WTC11 (cell line): ENCODE results near the gene ADAT2. TPM values are rescaled to one million over a fixed set of nuclear protein-coding genes. Genes with fewer than 3 reads are reported as not detected.

Experiments used
- CDX4 ChIP-seq: fragments of 250-450 bp; sonication (Bioruptor Pico); IDR thresholded peaks from 2 replicates; pipeline ENCODE4 v1.9.0; 2021; ENCODE audit warnings: moderate library complexity, mild to moderate bottlenecking, inconsistent platforms, borderline replicate concordance
- CREM ChIP-seq: sonication (generic); formaldehyde crosslinking; IDR thresholded peaks from 2 replicates; pipeline ENCODE4 v1.8.1; 2022; ENCODE audit warnings: mild to moderate bottlenecking, missing genetic modification reagents, moderate library complexity
- EMX1 ChIP-seq: fragments of 250-450 bp; sonication (Bioruptor Pico); IDR thresholded peaks from 2 replicates; pipeline ENCODE4 v1.8.0; 2021; ENCODE audit warnings: mild to moderate bottlenecking
- ETV6 ChIP-seq: sonication (generic); formaldehyde crosslinking; IDR thresholded peaks from 2 replicates; pipeline ENCODE4 v1.8.1; 2022; ENCODE audit warnings: mild to moderate bottlenecking, missing genetic modification reagents
- FOXK1 ChIP-seq: sonication (generic); formaldehyde crosslinking; IDR thresholded peaks from 2 replicates; pipeline ENCODE4 v1.8.0; 2022; ENCODE audit warnings: mild to moderate bottlenecking, moderate library complexity, missing genetic modification reagents
- FOXP1 ChIP-seq: sonication (generic); formaldehyde crosslinking; IDR thresholded peaks from 2 replicates; pipeline ENCODE4 v1.8.0; 2022; ENCODE audit warnings: missing genetic modification reagents, mild to moderate bottlenecking, moderate library complexity, borderline replicate concordance
- FOXP4 ChIP-seq: sonication (generic); formaldehyde crosslinking; IDR thresholded peaks from 2 replicates; pipeline ENCODE4 v1.8.0; 2022; ENCODE audit warnings: mild to moderate bottlenecking, missing genetic modification reagents
- JAZF1 ChIP-seq: fragments of 250-450 bp; sonication (Bioruptor Pico); IDR thresholded peaks from 2 replicates; pipeline ENCODE4 v1.9.0; 2021; ENCODE audit warnings: moderate library complexity, mild to moderate bottlenecking, inconsistent platforms
- JUN ChIP-seq: sonication (generic); formaldehyde crosslinking; IDR thresholded peaks from 2 replicates; pipeline ENCODE4 v1.8.0; 2023; ENCODE audit warnings: mild to moderate bottlenecking, missing genetic modification reagents
- MYBL2 ChIP-seq: sonication (generic); formaldehyde crosslinking; IDR thresholded peaks from 2 replicates; pipeline ENCODE4 v1.8.1; 2023; ENCODE audit warnings: mild to moderate bottlenecking, moderate library complexity, missing genetic modification reagents
- NFATC4 ChIP-seq: fragments of 250-450 bp; sonication (Bioruptor Pico); IDR thresholded peaks from 2 replicates; pipeline ENCODE4 v1.9.0; 2021; ENCODE audit warnings: mild to moderate bottlenecking
- OVOL2 ChIP-seq: fragments of 250-450 bp; sonication (Bioruptor Pico); IDR thresholded peaks from 2 replicates; pipeline ENCODE4 v1.9.0; 2021; ENCODE audit warnings: mild to moderate bottlenecking, borderline replicate concordance
- PRDM15 ChIP-seq: sonication (generic); formaldehyde crosslinking; IDR thresholded peaks from 2 replicates; pipeline ENCODE4 v1.8.0; 2022; ENCODE audit warnings: missing genetic modification reagents
- SMAD3 ChIP-seq: sonication (generic); formaldehyde crosslinking; IDR thresholded peaks from 2 replicates; pipeline ENCODE4 v1.8.0; 2022; ENCODE audit warnings: missing genetic modification reagents, mild to moderate bottlenecking, borderline replicate concordance
- SP1 ChIP-seq: sonication (generic); formaldehyde crosslinking; conservative IDR thresholded peaks from 2 replicates; pipeline ENCODE4 v1.8.1; 2022; ENCODE audit warnings: missing genetic modification reagents
- ZBTB43 ChIP-seq: sonication (generic); formaldehyde crosslinking; IDR thresholded peaks from 2 replicates; pipeline ENCODE4 v1.8.1; 2023; ENCODE audit warnings: mild to moderate bottlenecking, missing genetic modification reagents
- ZNF423 ChIP-seq: fragments of 250-450 bp; sonication (Bioruptor Pico); IDR thresholded peaks from 2 replicates; pipeline ENCODE4 v2.1.2; 2022; ENCODE audit warnings: mild to moderate bottlenecking, moderate library complexity
- ZSCAN18 ChIP-seq: fragments of 250-450 bp; sonication (Bioruptor Pico); IDR thresholded peaks from 2 replicates; pipeline ENCODE4 v2.1.2; 2022; ENCODE audit warnings: mild to moderate bottlenecking, moderate library complexity
- total RNA-seq: library from RNA; stranded (reverse); gene quantifications from 3 replicates; pipeline ENCODE4 v1.2.3, GENCODE V29; 2021
- TF ChIP-seq, protein P1 (sequence below): sonication (generic); formaldehyde crosslinking; IDR thresholded peaks from 2 replicates; pipeline ENCODE4 v1.8.0; 2023; ENCODE audit warnings: mild to moderate bottlenecking, missing genetic modification reagents
- TF ChIP-seq, protein P2 (sequence below): sonication (generic); formaldehyde crosslinking; IDR thresholded peaks from 2 replicates; pipeline ENCODE4 v1.8.0; 2023; ENCODE audit warnings: missing genetic modification reagents
- TF ChIP-seq, protein P3 (sequence below): sonication (generic); formaldehyde crosslinking; IDR thresholded peaks from 2 replicates; pipeline ENCODE4 v1.8.1; 2023; ENCODE audit warnings: mild to moderate bottlenecking, moderate library complexity, missing genetic modification reagents
- TF ChIP-seq, protein P4 (sequence below): sonication (generic); formaldehyde crosslinking; IDR thresholded peaks from 2 replicates; pipeline ENCODE4 v1.8.1; 2023; ENCODE audit warnings: mild to moderate bottlenecking, missing genetic modification reagents, moderate library complexity

Gene ADAT2
- total RNA-seq, 1 experiment from 2014 or later = 13.3 TPM

- TF ChIP-seq, protein P1, sequence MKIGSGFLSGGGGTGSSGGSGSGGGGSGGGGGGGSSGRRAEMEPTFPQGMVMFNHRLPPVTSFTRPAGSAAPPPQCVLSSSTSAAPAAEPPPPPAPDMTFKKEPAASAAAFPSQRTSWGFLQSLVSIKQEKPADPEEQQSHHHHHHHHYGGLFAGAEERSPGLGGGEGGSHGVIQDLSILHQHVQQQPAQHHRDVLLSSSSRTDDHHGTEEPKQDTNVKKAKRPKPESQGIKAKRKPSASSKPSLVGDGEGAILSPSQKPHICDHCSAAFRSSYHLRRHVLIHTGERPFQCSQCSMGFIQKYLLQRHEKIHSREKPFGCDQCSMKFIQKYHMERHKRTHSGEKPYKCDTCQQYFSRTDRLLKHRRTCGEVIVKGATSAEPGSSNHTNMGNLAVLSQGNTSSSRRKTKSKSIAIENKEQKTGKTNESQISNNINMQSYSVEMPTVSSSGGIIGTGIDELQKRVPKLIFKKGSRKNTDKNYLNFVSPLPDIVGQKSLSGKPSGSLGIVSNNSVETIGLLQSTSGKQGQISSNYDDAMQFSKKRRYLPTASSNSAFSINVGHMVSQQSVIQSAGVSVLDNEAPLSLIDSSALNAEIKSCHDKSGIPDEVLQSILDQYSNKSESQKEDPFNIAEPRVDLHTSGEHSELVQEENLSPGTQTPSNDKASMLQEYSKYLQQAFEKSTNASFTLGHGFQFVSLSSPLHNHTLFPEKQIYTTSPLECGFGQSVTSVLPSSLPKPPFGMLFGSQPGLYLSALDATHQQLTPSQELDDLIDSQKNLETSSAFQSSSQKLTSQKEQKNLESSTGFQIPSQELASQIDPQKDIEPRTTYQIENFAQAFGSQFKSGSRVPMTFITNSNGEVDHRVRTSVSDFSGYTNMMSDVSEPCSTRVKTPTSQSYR (CRISPR knock-in tag) = 0 out of 2 replicates have a peak, but pooled peaks have one; percentile 69
- TF ChIP-seq FOXK1 = peak; percentile 92
- no peak for TF ChIP-seq CDX4 (CRISPR knock-in tag)
- TF ChIP-seq CREM = peak; percentile 78
- peak; percentile 96 for TF ChIP-seq SP1 (CRISPR knock-in tag)
- TF ChIP-seq PRDM15 (CRISPR knock-in tag) = 0 out of 2 replicates have a peak, but pooled peaks have one; percentile 30
- TF ChIP-seq FOXP4 = peak; percentile 93; the same call in 1 of the 2 replicates
- peak; percentile 85 for TF ChIP-seq JUN (CRISPR knock-in tag)
- TF ChIP-seq EMX1 (CRISPR knock-in tag) = no peak
- TF ChIP-seq, protein P2, sequence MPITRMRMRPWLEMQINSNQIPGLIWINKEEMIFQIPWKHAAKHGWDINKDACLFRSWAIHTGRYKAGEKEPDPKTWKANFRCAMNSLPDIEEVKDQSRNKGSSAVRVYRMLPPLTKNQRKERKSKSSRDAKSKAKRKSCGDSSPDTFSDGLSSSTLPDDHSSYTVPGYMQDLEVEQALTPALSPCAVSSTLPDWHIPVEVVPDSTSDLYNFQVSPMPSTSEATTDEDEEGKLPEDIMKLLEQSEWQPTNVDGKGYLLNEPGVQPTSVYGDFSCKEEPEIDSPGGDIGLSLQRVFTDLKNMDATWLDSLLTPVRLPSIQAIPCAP (CRISPR knock-in tag) = peak; percentile 79; the same call in 1 of the 2 replicates
- TF ChIP-seq, protein P3, sequence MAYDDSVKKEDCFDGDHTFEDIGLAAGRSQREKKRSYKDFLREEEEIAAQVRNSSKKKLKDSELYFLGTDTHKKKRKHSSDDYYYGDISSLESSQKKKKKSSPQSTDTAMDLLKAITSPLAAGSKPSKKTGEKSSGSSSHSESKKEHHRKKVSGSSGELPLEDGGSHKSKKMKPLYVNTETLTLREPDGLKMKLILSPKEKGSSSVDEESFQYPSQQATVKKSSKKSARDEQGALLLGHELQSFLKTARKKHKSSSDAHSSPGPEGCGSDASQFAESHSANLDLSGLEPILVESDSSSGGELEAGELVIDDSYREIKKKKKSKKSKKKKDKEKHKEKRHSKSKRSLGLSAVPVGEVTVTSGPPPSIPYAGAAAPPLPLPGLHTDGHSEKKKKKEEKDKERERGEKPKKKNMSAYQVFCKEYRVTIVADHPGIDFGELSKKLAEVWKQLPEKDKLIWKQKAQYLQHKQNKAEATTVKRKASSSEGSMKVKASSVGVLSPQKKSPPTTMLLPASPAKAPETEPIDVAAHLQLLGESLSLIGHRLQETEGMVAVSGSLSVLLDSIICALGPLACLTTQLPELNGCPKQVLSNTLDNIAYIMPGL (CRISPR knock-in tag) = peak; percentile 77
- peak; percentile 97 for TF ChIP-seq ETV6 (CRISPR knock-in tag)
- TF ChIP-seq, protein P4, sequence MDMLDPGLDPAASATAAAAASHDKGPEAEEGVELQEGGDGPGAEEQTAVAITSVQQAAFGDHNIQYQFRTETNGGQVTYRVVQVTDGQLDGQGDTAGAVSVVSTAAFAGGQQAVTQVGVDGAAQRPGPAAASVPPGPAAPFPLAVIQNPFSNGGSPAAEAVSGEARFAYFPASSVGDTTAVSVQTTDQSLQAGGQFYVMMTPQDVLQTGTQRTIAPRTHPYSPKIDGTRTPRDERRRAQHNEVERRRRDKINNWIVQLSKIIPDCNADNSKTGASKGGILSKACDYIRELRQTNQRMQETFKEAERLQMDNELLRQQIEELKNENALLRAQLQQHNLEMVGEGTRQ (CRISPR knock-in tag) = no peak; the same call in 1 of the 2 replicates
- TF ChIP-seq OVOL2 = no peak
- TF ChIP-seq NFATC4 = no peak
- TF ChIP-seq SMAD3 (CRISPR knock-in tag) = 0 out of 2 replicates have a peak, but pooled peaks have one; percentile 72
- TF ChIP-seq JAZF1 (CRISPR knock-in tag) = no peak
- peak; percentile 93 for TF ChIP-seq FOXP1
- peak; percentile 47; the same call in 1 of the 2 replicates for TF ChIP-seq ZBTB43 (CRISPR knock-in tag)
- peak; percentile 88; the same call in 1 of the 2 replicates for TF ChIP-seq MYBL2 (CRISPR knock-in tag)
- no peak for TF ChIP-seq ZNF423 (CRISPR knock-in tag)
- no peak for TF ChIP-seq ZSCAN18 (CRISPR knock-in tag)
These were observed at the start of gene ADAT2, which contains the start of gene PEX3 (continued) for GRCh38 chr6:143450453-143451371.
